Skeletal muscle satellite cell (primary cell): ENCODE measurements around the gene ANKRD33B.

ENCODE experiments used
- H3K27me3 ChIP-seq: 2 replicates; pipeline ENCODE4 v1.7.0; 2013; ENCODE audit warnings: low read length; ENCODE audit not compliant: control insufficient read depth, insufficient read depth
- H3K36me3 ChIP-seq: 2 replicates; pipeline ENCODE4 v1.7.0; 2013; ENCODE audit warnings: mild to moderate bottlenecking, control low read depth, low read length; ENCODE audit not compliant: insufficient read depth
- H3K4me1 ChIP-seq: 2 replicates; pipeline ENCODE4 v1.7.0; 2013; ENCODE audit warnings: low read length; ENCODE audit not compliant: control insufficient read depth, insufficient read depth
- H3K4me2 ChIP-seq: 2 replicates; pipeline ENCODE4 v1.7.0; 2013; ENCODE audit warnings: mild to moderate bottlenecking, low read length
- H3K4me3 ChIP-seq: 2 replicates; pipeline ENCODE4 v1.7.0; 2013; ENCODE audit warnings: low read length
- H3K9ac ChIP-seq: 2 replicates; pipeline ENCODE4 v1.7.0; 2013; ENCODE audit warnings: mild to moderate bottlenecking, low read depth, low read length, moderate library complexity
- H3K9me3 ChIP-seq: replicated peaks from 2 replicates; pipeline ENCODE4 v1.7.0; 2013; ENCODE audit warnings: mild to moderate bottlenecking, control low read depth, low read length

The ANKRD33B gene

DNA sequence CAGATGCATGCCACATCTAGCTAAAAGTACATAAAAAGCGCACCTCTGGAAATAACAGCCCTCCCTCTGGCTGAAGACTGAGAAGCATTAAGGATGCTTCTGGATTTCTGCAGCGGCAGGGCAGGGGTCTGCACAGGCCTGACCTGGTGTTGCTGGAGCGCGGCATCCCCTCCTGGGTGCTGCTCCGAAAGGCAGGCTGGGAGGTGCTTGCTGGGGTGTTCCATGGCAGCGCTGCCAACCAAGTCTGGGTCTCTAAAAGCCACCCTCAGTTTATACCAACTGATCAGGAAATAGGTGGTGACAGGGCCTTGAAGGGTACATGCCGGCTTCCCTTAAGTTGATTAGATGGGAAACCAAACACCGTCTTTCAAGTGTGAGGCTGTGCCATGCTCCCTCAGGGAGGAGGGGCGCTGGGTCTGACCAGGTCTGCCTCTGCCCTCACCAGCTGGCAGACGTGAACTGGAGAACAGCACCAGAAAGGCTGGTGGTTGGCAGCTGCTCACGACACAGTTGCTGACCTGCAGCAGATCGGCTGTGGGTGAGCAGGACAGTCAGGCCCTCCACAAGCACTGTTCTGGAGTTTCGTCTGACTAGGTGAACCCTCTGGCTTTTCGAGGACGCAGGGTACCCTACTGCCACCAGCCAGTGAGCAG lies 115.6 kb downstream of the ANKRD33B start:
- Histone ChIP-seq H3K4me2 (no peak overlapping the region), H3K27me3 (no peaks in the 10 kb centered on the region), H3K9me3 (no peaks in the 10 kb centered on the region), H3K9ac (no peak overlapping the region), H3K4me1 (no peaks in the 10 kb centered on the region), H3K4me3 (no peak overlapping the region), H3K36me3 (peaks cover 42% of the 10 kb centered on the region)

DNA sequence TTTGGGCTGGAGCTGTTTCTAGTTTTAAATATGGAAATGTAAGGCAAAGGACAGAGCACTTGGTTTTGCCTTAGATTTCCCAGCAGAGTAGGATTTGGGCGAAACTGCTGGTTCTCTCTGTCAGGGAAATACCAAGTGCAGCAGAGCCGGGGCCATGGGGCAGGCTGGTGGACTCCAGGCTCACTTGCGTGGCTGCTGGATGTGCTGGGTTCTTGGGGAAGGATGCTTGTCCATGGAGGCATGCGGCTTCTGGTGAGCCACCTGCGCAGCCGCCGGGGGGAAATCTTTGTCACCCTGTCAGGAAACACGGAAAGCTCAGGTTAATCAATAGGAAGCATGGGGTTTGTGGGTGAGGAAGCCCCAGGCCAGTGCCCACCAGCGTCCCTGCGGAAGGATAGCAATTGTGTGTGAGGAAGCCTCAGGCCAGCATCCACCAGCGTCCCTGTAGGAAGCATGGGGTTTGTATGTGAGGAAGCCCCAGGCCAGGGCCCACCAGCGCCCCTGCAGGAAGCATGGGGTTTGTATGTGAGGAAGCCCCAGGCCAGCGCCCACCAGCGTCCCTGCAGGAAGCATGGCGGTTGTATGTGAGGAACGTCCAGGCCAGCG lies 117.1 kb downstream of the ANKRD33B start:
- H3K36me3 ChIP-seq: peaks cover 45% of the 10 kb centered on the region
- no peaks in the 10 kb centered on the region for H3K4me1 ChIP-seq
- no peaks in the 10 kb centered on the region for H3K9me3 ChIP-seq

DNA sequence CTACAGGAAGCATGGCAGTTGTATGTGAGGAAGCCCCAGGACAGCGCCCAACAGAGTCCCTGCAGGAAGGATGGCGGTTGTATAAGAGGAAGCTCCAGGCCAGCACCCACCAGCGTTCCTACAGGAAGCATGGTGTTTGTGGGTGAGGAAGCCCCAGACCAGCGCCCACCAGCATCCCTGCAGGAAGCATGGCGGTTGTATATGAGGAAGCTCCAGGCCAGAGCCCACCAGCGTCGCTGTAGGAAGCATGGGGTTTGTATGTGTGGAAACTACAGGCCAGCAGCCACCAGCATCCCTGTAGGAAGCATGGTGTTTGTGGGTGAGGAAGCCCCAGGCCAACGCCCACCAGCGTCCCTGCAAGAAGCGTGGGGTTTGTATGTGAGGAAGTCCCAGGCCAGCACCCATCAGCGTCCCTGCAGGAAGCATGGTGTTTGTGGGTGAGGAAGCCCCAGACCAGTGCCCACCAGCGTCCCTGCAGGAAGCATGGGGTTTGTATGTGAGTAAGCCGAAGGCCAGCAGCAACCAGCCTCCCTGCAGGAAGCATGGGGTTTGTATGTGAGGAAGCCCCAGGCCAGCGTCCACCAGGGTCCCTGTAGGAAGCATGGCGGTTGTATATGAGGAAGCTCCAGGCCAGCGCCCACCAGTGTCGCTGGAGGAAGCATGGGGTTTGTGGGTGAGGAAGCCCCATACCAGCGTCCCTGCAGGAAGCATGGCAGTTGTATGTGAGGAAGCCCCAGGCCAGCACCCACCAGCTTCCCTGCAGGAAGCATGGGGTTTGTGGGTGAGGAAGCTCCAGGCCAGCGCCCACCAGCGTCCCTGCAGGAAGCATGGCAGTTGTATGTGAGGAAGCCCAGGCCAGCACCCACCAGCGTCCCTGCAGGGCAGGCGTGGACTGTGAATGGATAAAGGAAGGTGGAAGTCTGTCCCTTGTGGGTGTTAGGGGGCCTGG lies 118.1 kb downstream of the ANKRD33B start:
- Histone ChIP-seq H3K9ac (no peak overlapping the region), H3K27me3 (no peaks in the 10 kb centered on the region), H3K4me1 (no peaks in the 10 kb centered on the region), H3K4me2 (no peak overlapping the region), H3K36me3 (peaks cover 42% of the 10 kb centered on the region), H3K4me3 (no peak overlapping the region), H3K9me3 (no peaks in the 10 kb centered on the region)

More for the DNA sequence above, 117.1 kb downstream of the ANKRD33B start:
- Histone ChIP-seq H3K27me3 (no peaks in the 10 kb centered on the region), H3K9ac (no peak overlapping the region), H3K4me3 (no peak overlapping the region), H3K4me2 (no peak overlapping the region)

DNA sequence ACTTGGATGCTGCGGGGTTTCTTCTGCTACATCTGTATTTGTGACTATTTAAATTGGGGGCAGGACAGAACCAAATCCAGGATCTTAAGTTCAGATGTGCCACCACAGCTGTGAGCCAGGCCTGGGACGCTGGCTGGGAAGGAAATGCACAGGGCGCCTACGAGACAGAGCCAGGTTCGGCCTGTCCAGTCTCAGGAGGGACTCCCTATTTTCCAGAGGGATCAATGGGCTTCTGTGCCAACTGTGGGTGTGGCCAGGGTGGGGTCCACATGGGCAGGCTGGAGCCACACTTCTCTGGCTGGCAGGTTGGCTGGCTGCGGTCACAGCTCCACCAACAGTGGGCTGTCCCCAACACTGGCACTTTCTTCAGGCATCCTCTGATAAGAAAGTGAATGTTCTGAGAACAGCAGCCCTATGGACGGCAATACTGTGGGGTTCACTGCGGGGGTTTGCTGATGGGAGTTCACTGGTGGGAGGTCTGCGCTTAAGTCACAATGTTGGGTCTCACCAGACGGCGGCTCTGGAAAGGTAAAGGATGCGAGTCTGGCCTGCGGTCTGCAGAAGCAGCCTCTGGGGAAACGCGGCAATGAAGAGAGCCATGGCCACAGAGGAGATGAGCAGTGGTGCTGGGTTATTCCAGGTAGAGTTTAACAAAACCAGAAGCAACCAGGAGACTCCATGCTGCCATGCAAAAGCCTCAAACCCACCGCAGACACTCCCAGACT lies 119.1 kb downstream of the ANKRD33B start:
- no peak overlapping the region for H3K4me3 ChIP-seq
- no peaks in the 10 kb centered on the region for H3K27me3 ChIP-seq
- H3K9me3 ChIP-seq: no peaks in the 10 kb centered on the region
- peaks cover 33% of the 10 kb centered on the region for H3K36me3 ChIP-seq
- no peak overlapping the region for H3K4me2 ChIP-seq
- no peak overlapping the region for H3K9ac ChIP-seq
- no peaks in the 10 kb centered on the region for H3K4me1 ChIP-seq

DNA sequence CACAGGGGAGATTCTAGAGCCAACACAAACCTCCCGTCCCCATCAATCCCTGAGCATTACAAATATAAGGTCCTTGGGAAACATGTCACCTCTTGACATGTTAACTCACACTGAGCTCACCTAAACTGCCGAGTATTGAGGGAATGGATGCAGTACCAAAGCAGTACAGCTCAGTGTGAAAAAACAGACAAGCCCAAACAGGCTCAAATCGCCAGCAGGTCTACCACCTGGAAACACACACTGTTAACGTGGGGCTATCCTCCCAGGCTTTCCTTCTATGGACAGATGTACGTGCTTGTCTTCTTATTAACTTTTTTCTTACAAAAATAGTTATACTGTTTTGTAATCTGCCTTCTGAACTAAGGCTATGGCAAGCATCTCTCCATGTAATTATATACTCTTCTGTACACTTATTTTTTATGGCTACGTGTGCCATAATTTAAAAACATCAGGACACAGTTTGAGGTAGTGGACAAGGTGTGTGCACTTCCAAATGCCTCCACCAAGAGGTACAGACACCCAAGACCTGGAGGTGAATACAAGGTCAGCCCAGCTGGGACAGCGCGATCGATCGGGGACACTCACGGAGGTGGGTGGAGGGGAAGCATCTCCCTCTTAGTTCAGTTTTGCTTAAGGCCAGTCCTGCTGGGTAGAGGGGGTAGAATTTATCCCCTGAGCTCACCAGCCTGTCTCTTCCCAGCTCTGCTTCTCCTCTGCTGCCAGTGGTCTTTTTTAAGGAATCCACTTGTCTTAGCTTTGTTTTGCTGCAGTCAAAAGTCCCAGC lies 120.6 kb downstream of the ANKRD33B start:
- peaks cover 25% of the 10 kb centered on the region for H3K36me3 ChIP-seq
- H3K4me2 ChIP-seq: no peak overlapping the region
- no peaks in the 10 kb centered on the region for H3K4me1 ChIP-seq
- H3K27me3 ChIP-seq: no peaks in the 10 kb centered on the region
- no peaks in the 10 kb centered on the region for H3K9me3 ChIP-seq
- no peak overlapping the region for H3K4me3 ChIP-seq
- H3K9ac ChIP-seq: no peak overlapping the region

DNA sequence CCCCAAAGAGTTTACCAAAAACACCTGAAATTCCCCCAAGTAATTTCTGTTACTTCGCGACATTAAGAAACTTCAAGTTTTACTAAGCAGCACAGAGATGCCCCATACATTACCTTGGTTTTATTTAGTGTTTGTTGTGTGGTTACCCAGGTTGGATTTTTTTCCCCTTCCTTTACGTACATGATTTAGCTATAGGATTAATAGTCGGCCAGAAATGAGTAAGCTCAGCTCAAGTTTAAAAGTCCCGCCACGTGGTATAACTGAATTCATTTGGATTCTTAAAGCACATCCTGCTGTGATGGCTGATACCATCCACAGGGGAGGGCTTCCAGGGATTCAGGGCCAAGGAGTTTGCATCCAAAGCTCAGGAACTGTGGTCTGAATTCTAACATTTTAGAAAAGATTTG lies 121.2 kb downstream of the ANKRD33B start:
- Histone ChIP-seq H3K9ac (no peak overlapping the region), H3K4me2 (no peak overlapping the region), H3K27me3 (no peaks in the 10 kb centered on the region), H3K4me3 (no peak overlapping the region), H3K9me3 (no peaks in the 10 kb centered on the region), H3K4me1 (peaks cover 4% of the 10 kb centered on the region), H3K36me3 (peaks cover 25% of the 10 kb centered on the region)

DNA sequence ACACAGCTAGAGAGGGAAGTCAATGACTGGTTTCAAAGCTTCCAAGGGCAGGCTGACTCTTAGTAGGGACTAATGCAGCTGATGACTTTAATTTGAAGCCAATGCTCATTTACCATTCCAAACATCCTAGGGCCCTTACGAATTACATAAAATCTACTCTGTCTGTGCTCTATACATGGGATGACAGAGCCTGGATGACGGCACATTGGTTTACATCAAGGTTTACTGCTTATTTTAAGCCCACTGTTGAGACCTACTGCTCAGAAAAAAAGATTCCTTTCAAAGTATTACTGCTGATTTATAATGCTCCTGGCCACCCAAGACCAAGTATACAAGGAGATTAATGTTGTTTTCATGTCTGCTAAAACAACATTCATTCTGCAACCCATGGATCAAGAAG lies 123.0 kb downstream of the ANKRD33B start:
- H3K27me3 ChIP-seq: no peaks in the 10 kb centered on the region
- H3K4me3 ChIP-seq: no peak overlapping the region
- H3K9me3 ChIP-seq: no peaks in the 10 kb centered on the region
- H3K9ac ChIP-seq: no peak overlapping the region
- no peak overlapping the region for H3K4me2 ChIP-seq
- peaks cover 15% of the 10 kb centered on the region for H3K36me3 ChIP-seq
- peaks cover 13% of the 10 kb centered on the region for H3K4me1 ChIP-seq

DNA sequence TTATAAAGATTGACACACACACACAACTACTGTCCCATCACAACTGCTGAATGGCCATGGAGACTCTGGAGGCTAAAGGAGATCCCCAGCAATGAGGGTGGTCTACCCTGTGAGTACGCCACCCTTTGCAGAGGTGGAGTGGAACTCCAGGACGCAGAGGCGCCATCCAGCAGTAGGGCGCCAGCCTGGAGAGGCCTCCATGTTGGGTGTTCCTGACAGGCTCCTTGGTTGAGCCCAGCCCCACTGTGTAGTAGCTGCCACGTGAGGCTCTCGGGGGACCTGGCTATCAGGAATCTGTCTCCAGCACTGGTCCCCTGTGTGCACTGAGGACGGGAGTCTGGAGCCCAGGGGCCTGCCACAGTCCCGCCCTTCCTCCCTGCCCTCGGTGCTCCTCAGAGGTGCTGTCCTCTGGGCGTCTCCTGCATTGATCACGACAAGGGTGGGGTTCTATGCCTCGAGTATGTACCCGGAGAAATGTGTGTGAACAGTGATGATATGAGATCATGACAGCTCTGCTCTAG lies 124.8 kb downstream of the ANKRD33B start:
- Histone ChIP-seq H3K27me3 (no peaks in the 10 kb centered on the region), H3K9ac (no peak overlapping the region), H3K36me3 (peaks cover 6% of the 10 kb centered on the region), H3K9me3 (no peaks in the 10 kb centered on the region), H3K4me2 (no peak overlapping the region), H3K4me1 (peaks cover 27% of the 10 kb centered on the region), H3K4me3 (no peak overlapping the region)

DNA sequence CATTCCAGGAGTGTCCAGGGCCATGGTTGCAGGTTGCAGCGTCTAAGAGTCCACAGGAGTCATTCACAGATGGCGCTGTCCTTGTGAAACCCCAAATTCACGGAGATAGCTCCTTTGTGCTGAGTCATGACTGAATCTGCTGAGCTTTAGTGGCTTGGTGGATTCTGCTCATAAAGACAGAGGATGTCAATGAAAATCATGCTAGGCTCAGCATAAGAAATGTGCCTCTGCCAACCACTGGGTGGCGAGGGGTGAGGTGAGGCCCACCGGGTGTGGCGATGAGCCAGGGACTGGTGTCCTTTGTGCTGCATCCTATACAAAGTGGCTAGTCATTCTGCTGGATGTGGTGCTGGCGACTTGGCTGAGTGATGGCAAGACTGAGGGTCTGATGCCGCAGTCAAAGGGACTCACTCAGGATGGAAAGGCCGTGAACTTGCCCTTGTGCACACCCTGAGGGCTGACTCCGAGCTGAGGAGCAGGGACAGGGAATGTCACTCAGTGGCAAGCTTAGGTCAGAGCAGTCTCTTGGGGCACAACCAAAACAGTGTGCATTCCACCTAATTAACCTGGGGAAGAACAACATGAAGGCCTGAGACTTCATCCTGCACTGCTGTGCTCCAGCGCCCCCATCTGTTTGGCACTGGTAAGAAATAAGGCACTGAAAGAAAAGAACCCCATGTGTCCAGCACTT lies 125.7 kb downstream of the ANKRD33B start:
- Histone ChIP-seq H3K27me3 (no peaks in the 10 kb centered on the region), H3K4me3 (no peak overlapping the region), H3K9me3 (no peaks in the 10 kb centered on the region), H3K9ac (no peak overlapping the region), H3K4me2 (no peak overlapping the region), H3K4me1 (peaks cover 27% of the 10 kb centered on the region), H3K36me3 (peaks cover 6% of the 10 kb centered on the region)
